Stimulated activated CD8-positive, alpha-beta memory T cell treated with anti-CD3 and anti-CD28 coated beads, Interleukin-15, amount 100 ng/mL, for 4 hours (primary cell): ENCODE measurements around the gene CBY3.
"Not testable (repeated sequence)": the region's sequence is repeated elsewhere in the genome, so short reads cannot be mapped to it uniquely, and the experiment has no call there.

Experiments
- DNase-seq, 2 donors: peaks; one replicate each; pipeline ENCODE4 v3.0.0-alpha.2; 2020; ENCODE audit warnings: low read depth in 2 of 2

Gene CBY3

GRCh38 chr5:179668391-179668790 is 12.4 kb downstream of the CBY3 start:
- DNase-seq: no peak

GRCh38 chr5:179661647-179662046 is 19.2 kb downstream of the CBY3 start:
- not testable (repeated sequence) for DNase-seq

GRCh38 chr5:179658179-179658856 is 22.5 kb downstream of the CBY3 start:
- DNase-seq: not testable (repeated sequence)

GRCh38 chr5:179657302-179658178 is 23.3 kb downstream of the CBY3 start:
- DNase-seq: not testable (repeated sequence)

- not testable (repeated sequence) for DNase-seq
These were observed 27.7 kb downstream of the CBY3 start for GRCh38 chr5:179653135-179653534.

- DNase-seq: not testable (repeated sequence)
These were observed 30.6 kb downstream of the CBY3 start for GRCh38 chr5:179650245-179650644.

GRCh38 chr5:179649166-179649703 is 31.6 kb downstream of the CBY3 start:
- not testable (repeated sequence) for DNase-seq

GRCh38 chr5:179648410-179648809 is 32.4 kb downstream of the CBY3 start:
- no peak for DNase-seq

GRCh38 chr5:179644766-179645165 is 36.1 kb downstream of the CBY3 start:
- not testable (repeated sequence) for DNase-seq

GRCh38 chr5:179643141-179643920 is 37.5 kb downstream of the CBY3 start:
- not testable (repeated sequence) for DNase-seq

- not testable (repeated sequence) for DNase-seq
These were observed 38.2 kb downstream of the CBY3 start for GRCh38 chr5:179642626-179643025.

- DNase-seq: not testable (repeated sequence)
These were observed 39.1 kb downstream of the CBY3 start for GRCh38 chr5:179641745-179642144.

GRCh38 chr5:179639296-179639695 is 41.5 kb downstream of the CBY3 start:
- DNase-seq: not testable (repeated sequence)

GRCh38 chr5:179634370-179635172 is 46.3 kb downstream of the CBY3 start:
- not testable (repeated sequence) for DNase-seq

GRCh38 chr5:179633501-179634369 is 47.1 kb downstream of the CBY3 start:
- not testable (repeated sequence) for DNase-seq
